ENCODE results near the gene MVD.

Gene MVD

DNA sequence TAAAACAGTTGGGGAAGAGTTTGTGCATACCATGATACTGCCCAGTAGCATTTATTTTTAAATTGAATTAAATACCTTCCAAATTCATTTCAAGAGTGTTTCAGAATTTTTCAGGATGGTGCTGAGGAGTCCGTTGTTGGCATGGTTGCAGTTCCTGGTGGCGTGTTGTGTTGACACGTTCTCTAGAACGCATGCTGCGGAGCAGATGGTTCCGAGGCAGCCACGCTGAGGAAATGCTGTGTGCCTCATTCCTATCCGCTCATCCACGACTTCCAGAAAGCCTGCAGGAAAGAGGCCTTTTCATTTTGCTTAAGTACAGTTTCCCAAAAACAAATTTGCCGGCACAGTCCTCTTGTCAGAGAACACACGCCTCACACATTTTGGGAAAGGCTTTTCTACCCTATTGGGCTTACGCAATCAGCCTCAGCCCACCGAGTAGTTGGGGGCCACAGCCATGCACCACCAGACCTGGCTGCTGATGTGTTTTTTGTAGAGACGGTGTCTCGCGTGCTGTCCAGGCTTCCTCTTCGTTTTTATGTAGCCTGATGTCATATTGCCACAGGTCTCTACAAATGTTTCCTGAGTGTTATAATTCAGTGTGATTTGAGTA, 56.6 kb downstream of the MVD start:
- no peak for DNase-seq (ENCODE audit: low spot score)

DNA sequence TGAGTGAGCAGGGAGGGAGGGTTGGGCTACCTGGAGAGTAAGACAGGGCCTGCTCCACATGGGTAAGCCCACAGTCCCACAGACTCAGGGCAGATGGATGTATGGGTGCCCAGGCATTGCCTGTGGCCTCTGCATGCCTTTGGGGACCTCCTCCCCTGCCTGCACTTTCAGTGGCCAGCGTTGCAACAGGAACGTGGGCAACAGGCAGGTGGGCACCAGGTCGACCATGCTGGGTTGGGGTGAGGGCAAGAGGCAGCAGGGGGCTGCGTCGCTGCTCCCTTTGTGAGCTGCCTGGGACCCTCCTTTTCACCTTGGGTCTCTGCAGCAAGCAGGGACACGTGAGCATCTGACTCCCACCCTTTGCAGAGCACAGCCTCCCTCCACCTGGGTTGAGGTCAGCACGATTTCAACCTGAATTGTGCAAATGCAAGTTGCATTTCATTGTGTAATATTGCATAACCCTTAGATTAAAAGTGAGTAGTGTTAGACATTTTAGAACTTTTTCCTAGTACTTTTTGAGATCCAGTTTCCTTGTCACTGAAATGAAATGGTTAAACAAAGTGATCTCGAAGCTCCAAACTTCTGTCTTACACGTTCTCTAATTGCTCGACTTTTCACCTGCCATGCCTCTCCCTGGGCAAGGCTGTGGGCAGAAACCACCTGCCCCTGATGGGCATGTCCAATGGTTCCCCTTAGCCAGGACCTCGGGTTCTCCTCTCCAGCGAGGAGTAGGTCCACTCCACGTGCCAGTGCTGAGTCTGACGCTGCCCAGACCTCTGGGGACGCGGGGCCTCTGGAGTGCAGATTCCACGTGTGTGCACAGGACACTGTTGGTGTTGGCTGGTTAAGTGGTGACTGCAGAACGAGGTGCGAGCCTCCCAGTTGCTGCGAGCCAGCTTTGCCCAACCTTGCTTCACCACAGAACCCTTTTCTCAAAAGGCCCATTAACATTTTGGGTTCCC, 57.4 kb downstream of the MVD start:
- no peak for DNase-seq (ENCODE audit: low spot score)

- no peak for DNase-seq (ENCODE audit: low spot score)
Measured at GRCh38 chr16:88602091-88602490, 60.8 kb downstream of the MVD start.

Data from kidney capillary endothelial cell (primary cell).